Activated CD4-positive, alpha-beta T cell treated with anti-CD3 and anti-CD28 coated beads, Interleukin-2, amount 10 ng/mL, durations not matched to agents 24 days and 14 days (primary cell): ENCODE results near the gene SLC14A1. TPM values are rescaled to one million over a fixed set of nuclear protein-coding genes. Genes with fewer than 3 reads are reported as not detected.
A peak's percentile ranks its signal among the peaks of the same experiment; 100 is the strongest.

Experiments used
- DNase-seq: peaks from one replicate; pipeline ENCODE4 v3.0.0; 2022
- H3K27ac Mint-ChIP-seq: one replicate; pipeline ENCODE4 v1.8.0; 2022; ENCODE audit warnings: mild to moderate bottlenecking, mixed read lengths
- H3K27me3 Mint-ChIP-seq: one replicate; pipeline ENCODE4 v1.8.0; 2022; ENCODE audit warnings: mixed read lengths
- H3K36me3 Mint-ChIP-seq: one replicate; pipeline ENCODE4 v1.8.0; 2022; ENCODE audit warnings: low read depth, mild to moderate bottlenecking, mixed read lengths
- H3K4me1 Mint-ChIP-seq: one replicate; pipeline ENCODE4 v1.8.0; 2021; ENCODE audit warnings: mixed read lengths
- H3K4me3 Mint-ChIP-seq: one replicate; pipeline ENCODE4 v1.8.0; 2022; ENCODE audit warnings: mild to moderate bottlenecking, moderate library complexity, mixed read lengths
- H3K9me3 Mint-ChIP-seq: one replicate; pipeline ENCODE4 v1.8.0; 2021; ENCODE audit warnings: mixed read lengths
- intact Hi-C: fragments of 100-400 bp; cut with micrococcal nuclease; formaldehyde crosslinking; loops from one replicate; pipeline ENCODE4 v1.15.1; 2023
- total RNA-seq: library from RNA; stranded (reverse); gene quantifications from 2 replicates; pipeline ENCODE4 v1.2.3, GENCODE V29; 2022

Gene SLC14A1
- total RNA-seq, result 0.86 and 0.97 TPM in 2 replicates

DNA sequence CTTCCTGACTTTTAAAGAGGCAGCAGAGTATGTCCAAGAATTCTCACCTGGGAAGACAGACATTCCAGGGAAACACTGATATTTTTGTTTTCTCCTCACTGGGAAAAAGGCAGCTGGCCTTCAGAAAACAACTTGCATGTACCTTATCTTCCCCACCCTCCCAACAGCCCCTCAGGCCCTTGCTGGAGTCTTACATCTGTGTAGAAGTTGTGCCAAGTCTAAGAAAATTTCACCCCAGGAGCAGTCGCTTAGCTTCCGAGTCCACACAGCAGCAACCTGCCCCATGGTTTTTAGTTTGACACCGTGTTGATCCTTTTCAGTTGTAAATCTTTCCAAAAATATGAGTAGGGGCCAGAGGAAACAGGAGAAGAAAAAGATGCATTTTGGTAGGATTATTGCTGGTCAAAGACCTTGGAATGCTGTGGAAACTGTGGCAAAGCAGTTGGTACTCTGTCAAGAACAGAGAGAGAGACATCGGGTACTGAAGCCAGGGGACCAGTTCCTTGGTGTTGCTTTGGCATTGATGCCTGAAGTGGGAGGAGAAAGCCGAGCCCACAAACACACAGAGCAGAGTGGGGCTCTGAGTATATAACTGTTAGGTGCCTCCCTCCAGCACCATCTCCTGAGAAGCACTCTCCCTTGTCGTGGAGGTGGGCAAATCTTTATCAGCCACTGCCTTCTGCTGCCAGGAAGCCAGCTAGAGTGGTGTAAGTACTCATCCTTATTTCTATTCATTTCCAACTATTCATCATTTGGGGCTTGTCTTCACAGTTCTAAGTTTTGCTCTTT is at the start of gene SLC14A1:
TSS of gene SLC14A1 (plus strand) at position 615 of the 789 bp plus-strand sequence. CDS start 6,140 bp downstream, outside the sequence.
- peaks cover 33% of the 10 kb centered on the region for H3K27me3 Mint-ChIP-seq
- H3K4me1 Mint-ChIP-seq, result no peaks in the 10 kb centered on the region
- intact Hi-C loops, result loop anchor here (1.0 to 5.0 kb wide), 4 partner anchors 33 to 157 kb away; no protein-coding TSS in a partner anchor

GRCh38 chr18:45677276-45677807 is 46.6 kb upstream of the SLC14A1 start:
- Mint-ChIP-seq H3K27me3 (peaks cover 64% of the 10 kb centered on the region), H3K36me3 (peaks cover 2% of the 10 kb centered on the region), H3K9me3 (no peaks in the 10 kb centered on the region), H3K27ac (no peak overlapping the region), H3K4me1 (peaks cover 2% of the 10 kb centered on the region), H3K4me3 (no peak overlapping the region)
- no peak for DNase-seq
- intact Hi-C loops, result no loop called here

More for the DNA sequence above, at the start of gene SLC14A1:
- no peak for DNase-seq
- H3K9me3 Mint-ChIP-seq, result no peaks in the 10 kb centered on the region
- no peaks in the 10 kb centered on the region for H3K36me3 Mint-ChIP-seq
- no peak within 1 kb of the TSS for H3K4me3 Mint-ChIP-seq
- no peak within 1 kb of the TSS for H3K27ac Mint-ChIP-seq

DNA sequence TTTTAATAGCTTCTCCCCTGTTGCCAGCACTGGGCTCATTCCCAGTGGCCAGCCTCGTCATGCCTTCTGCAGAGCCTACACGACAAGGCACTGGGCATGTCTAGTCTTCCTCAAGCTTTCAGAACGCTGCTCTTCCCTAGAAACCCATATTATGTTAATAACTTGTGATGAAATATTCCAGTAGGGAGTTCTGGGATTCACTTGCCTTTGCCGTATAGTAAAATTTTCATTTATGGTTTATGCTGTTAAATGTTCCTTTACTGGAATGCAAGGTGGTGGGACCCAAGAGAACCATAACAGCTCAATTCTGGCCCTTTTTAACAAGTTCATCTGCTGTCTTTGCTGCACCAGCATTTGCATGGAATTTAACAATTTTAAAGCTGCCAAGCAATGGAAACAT is 45.5 kb upstream of the SLC14A1 start:
- H3K27ac Mint-ChIP-seq, result no peak overlapping the region
- peaks cover 66% of the 10 kb centered on the region for H3K27me3 Mint-ChIP-seq
- H3K4me1 Mint-ChIP-seq, result peaks cover 4% of the 10 kb centered on the region
- no peaks in the 10 kb centered on the region for H3K36me3 Mint-ChIP-seq
- no peak for DNase-seq
- intact Hi-C loops, result no loop called here
- no peaks in the 10 kb centered on the region for H3K9me3 Mint-ChIP-seq
- no peak overlapping the region for H3K4me3 Mint-ChIP-seq

DNA sequence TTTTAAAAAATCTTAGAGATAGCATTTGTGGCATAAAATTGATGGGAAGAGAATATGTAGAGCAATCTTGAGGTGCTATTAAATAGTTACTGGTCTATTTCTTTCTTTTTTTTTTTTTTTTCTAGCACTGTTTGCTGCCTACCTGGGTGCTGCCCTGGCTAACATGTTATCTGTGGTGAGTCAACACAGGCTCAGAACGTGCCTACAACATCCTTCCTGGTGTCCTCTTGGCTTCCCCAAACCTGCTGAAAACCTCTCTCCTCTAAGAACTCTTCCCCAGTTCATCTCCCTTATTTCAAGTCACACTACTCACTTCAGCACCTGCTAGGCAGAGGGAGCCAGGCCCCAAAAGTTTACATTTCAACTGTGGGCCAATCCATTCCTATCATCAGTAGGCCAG is 45.1 kb upstream of the SLC14A1 start:
- Mint-ChIP-seq H3K4me1 (peaks cover 4% of the 10 kb centered on the region), H3K27me3 (peaks cover 67% of the 10 kb centered on the region), H3K36me3 (no peaks in the 10 kb centered on the region), H3K9me3 (no peaks in the 10 kb centered on the region), H3K4me3 (no peak overlapping the region), H3K27ac (no peak overlapping the region)
- intact Hi-C loops, result no loop called here
- DNase-seq, result no peak

GRCh38 chr18:45680066-45680690 is 43.8 kb upstream of the SLC14A1 start:
- Mint-ChIP-seq H3K27me3 (peaks cover 69% of the 10 kb centered on the region), H3K9me3 (no peaks in the 10 kb centered on the region)

GRCh38 chr18:45682181-45682580 is 41.8 kb upstream of the SLC14A1 start:
- Mint-ChIP-seq H3K4me3 (no peak overlapping the region), H3K36me3 (peaks cover 3% of the 10 kb centered on the region), H3K27ac (no peak overlapping the region), H3K4me1 (peaks cover 29% of the 10 kb centered on the region), H3K9me3 (no peaks in the 10 kb centered on the region), H3K27me3 (peaks cover 73% of the 10 kb centered on the region)
- intact Hi-C loops, result no loop called here
- peak; percentile 45 for DNase-seq

More at GRCh38 chr18:45680066-45680690, 43.8 kb upstream of the SLC14A1 start:
- DNase-seq, result peak; percentile 44
- peaks cover 13% of the 10 kb centered on the region for H3K4me1 Mint-ChIP-seq
- peaks cover 1% of the 10 kb centered on the region for H3K36me3 Mint-ChIP-seq
- H3K27ac Mint-ChIP-seq, result no peak overlapping the region
- intact Hi-C loops, result no loop called here
- no peak overlapping the region for H3K4me3 Mint-ChIP-seq

DNA sequence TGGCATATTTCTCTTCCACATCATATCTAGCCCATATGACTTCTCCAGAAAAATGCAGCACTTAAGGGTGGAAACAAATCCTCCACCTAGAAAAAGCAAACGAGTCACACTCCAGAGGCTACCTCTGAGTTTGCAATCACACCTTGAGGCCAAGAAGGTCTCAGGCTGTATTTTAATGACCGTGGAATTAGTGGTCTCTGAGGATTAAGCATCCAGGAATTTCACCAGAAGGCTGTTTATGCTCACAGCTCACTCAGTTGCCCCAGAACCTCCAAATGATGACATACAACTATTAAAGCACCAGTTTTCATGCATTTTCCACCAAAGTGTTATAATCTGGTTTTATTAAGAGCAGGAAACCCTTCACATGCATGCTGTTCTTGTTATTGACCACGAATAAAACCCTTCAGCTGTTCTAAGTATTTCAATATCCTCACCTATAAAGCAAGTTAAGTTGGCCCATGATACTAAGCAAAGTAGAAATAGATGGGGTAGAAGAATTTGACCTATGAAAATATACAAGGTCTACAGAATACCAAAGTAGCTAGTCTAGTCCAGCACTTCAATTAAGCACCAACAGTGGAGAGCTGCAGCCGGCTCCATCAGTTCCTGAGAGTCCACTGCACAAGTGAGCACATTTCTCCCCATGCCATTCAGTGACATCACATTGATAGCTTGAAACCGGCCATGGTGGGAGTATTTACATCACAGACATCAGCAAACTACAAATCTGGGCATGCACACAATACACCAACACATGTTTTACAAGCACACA is 39.5 kb upstream of the SLC14A1 start:
- Mint-ChIP-seq H3K36me3 (peaks cover 3% of the 10 kb centered on the region), H3K9me3 (no peaks in the 10 kb centered on the region), H3K27me3 (peaks cover 58% of the 10 kb centered on the region), H3K4me1 (peaks cover 47% of the 10 kb centered on the region), H3K27ac (no peak overlapping the region), H3K4me3 (no peak overlapping the region)
- peak; percentile 46 for DNase-seq
- intact Hi-C loops, result no loop called here

DNA sequence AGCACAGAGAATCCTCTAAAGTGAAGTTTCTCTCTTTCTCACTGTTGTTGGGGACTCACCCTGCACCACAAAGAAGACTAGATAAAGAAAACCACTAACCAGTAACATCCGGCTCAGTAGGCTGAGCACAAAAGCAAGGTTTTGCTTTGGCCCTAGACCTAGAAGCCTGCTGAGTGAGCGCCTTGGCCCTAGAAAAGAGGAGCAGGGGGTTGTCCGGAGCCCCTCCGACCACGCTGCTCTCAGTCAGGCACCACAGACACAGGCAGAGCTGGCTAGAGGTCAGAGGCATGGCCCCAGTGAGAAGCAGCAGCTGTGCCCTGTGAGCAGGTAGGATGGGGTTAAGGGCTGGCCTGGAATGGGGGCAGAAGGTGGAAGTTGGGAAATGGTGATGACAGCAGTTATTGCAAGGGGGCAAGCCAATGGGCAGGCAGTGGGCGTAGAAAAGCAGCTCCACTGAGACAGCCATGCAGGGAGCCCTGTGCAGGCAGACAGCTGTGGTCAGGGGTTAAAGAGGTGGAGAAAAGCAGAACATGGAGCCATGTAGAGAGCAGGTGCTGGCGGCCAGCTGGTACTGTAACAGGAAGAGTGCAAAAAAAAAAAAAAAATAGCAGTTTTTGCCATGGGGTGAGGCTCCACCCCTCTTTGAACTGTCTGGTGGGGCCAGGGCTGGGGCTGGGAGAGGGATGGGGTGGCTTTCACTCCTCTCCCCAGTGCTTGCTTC is 36.9 kb upstream of the SLC14A1 start:
- intact Hi-C loops, result loop anchor here (1.0 to 2.0 kb wide), 5 partner anchors 17 to 386 kb away; partner anchors contain the start of genes EPG5 and PSTPIP2
- Mint-ChIP-seq H3K36me3 (peaks cover 5% of the 10 kb centered on the region), H3K4me3 (peak overlapping the region; percentile 82), H3K9me3 (no peaks in the 10 kb centered on the region), H3K27ac (peak overlapping the region; percentile 86), H3K27me3 (peaks cover 57% of the 10 kb centered on the region), H3K4me1 (peaks cover 52% of the 10 kb centered on the region)
- DNase-seq, result peak; percentile 90

GRCh38 chr18:45687621-45688020 is 36.4 kb upstream of the SLC14A1 start:
- intact Hi-C loops, result loop anchor here (1.0 to 2.0 kb wide), 3 partner anchors 188 to 385 kb away; partner anchors contain the start of genes EPG5 and PSTPIP2
- Mint-ChIP-seq H3K27ac (peak overlapping the region; percentile 21), H3K9me3 (no peaks in the 10 kb centered on the region), H3K27me3 (peaks cover 57% of the 10 kb centered on the region), H3K36me3 (peaks cover 5% of the 10 kb centered on the region), H3K4me1 (peaks cover 52% of the 10 kb centered on the region), H3K4me3 (peak overlapping the region; percentile 82)
- peak; percentile 72 for DNase-seq

DNA sequence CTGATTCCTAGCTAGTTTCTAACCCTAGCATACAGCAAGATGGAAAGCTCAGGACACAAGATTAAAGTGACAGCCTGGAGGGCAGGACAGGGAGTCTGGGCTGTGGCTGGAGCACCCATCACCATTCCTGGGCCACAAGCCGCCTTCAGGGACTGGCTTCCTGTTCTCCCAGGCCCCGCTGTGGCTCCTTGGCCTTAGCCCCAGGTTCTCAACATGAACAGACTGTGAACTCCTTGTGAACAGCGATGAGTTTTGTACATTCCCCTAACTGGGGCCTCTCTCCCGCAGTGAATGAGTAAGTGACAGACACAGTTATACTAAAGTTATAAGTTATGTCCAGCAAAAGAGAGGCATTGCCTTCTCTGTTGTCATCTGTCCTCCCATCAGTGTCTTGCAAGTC is 35.9 kb upstream of the SLC14A1 start:
- Mint-ChIP-seq H3K36me3 (peaks cover 5% of the 10 kb centered on the region), H3K4me3 (peak overlapping the region; percentile 82), H3K27ac (no peak overlapping the region), H3K27me3 (peaks cover 56% of the 10 kb centered on the region), H3K9me3 (no peaks in the 10 kb centered on the region), H3K4me1 (peaks cover 51% of the 10 kb centered on the region)
- peak; percentile 61 for DNase-seq
- intact Hi-C loops, result no loop called here

- peak; percentile 79 for DNase-seq
- H3K9me3 Mint-ChIP-seq, result peaks cover 2% of the 10 kb centered on the region
- intact Hi-C loops, result no loop called here
- peaks cover 7% of the 10 kb centered on the region for H3K36me3 Mint-ChIP-seq
- H3K27ac Mint-ChIP-seq, result peak overlapping the region; percentile 14
- H3K4me1 Mint-ChIP-seq, result peaks cover 50% of the 10 kb centered on the region
- peaks cover 55% of the 10 kb centered on the region for H3K27me3 Mint-ChIP-seq
- H3K4me3 Mint-ChIP-seq, result peak overlapping the region; percentile 82
These were observed 35.1 kb upstream of the SLC14A1 start for GRCh38 chr18:45688833-45689232.

- peaks cover 47% of the 10 kb centered on the region for H3K4me1 Mint-ChIP-seq
- H3K27me3 Mint-ChIP-seq, result peaks cover 53% of the 10 kb centered on the region
- no peak overlapping the region for H3K4me3 Mint-ChIP-seq
- intact Hi-C loops, result no loop called here
- H3K27ac Mint-ChIP-seq, result no peak overlapping the region
- H3K36me3 Mint-ChIP-seq, result peaks cover 8% of the 10 kb centered on the region
- H3K9me3 Mint-ChIP-seq, result peaks cover 4% of the 10 kb centered on the region
- peak; percentile 51 for DNase-seq
These were observed 34.6 kb upstream of the SLC14A1 start for GRCh38 chr18:45689396-45689795.
